ENCODE measurements around the gene SMOC1.

Gene SMOC1

GRCh38 chr14:70034257-70034656 is 155.0 kb downstream of the SMOC1 start:
- DNase-seq (ENCODE audit: low read depth, low spot score): no peak

- no peak for DNase-seq (ENCODE audit: low read depth, low spot score)
These were observed 157.4 kb downstream of the SMOC1 start for GRCh38 chr14:70036665-70037064.

- DNase-seq (ENCODE audit: low read depth, low spot score): no peak
These were observed 163.8 kb downstream of the SMOC1 start for GRCh38 chr14:70043001-70043400.

- DNase-seq (ENCODE audit: low read depth, low spot score): no peak
These were observed 166.1 kb downstream of the SMOC1 start for GRCh38 chr14:70045310-70045709.

GRCh38 chr14:70045844-70046535 is 166.8 kb downstream of the SMOC1 start:
- DNase-seq (ENCODE audit: low read depth, low spot score): no peak

- DNase-seq (ENCODE audit: low read depth, low spot score): no peak
These were observed 168.5 kb downstream of the SMOC1 start for GRCh38 chr14:70047598-70048312.

- no peak for DNase-seq (ENCODE audit: low read depth, low spot score)
These were observed 169.1 kb downstream of the SMOC1 start for GRCh38 chr14:70048313-70048654.

- no peak for DNase-seq (ENCODE audit: low read depth, low spot score)
These were observed 170.4 kb downstream of the SMOC1 start for GRCh38 chr14:70049605-70050004.

GRCh38 chr14:70050136-70050535 is 170.9 kb downstream of the SMOC1 start:
- no peak for DNase-seq (ENCODE audit: low read depth, low spot score)

- DNase-seq (ENCODE audit: low read depth, low spot score): no peak
These were observed 173.8 kb downstream of the SMOC1 start for GRCh38 chr14:70052990-70053389.

GRCh38 chr14:70057519-70058136 is 178.4 kb downstream of the SMOC1 start:
- no peak for DNase-seq (ENCODE audit: low read depth, low spot score)

GRCh38 chr14:70059545-70059944 is 180.3 kb downstream of the SMOC1 start:
- no peak for DNase-seq (ENCODE audit: low read depth, low spot score)

- no peak for DNase-seq (ENCODE audit: low read depth, low spot score)
These were observed 181.9 kb downstream of the SMOC1 start for GRCh38 chr14:70061108-70061507.

GRCh38 chr14:70064136-70064865 is 185.1 kb downstream of the SMOC1 start:
- no peak for DNase-seq (ENCODE audit: low read depth, low spot score)

GRCh38 chr14:70067810-70068209 is 188.6 kb downstream of the SMOC1 start:
- DNase-seq (ENCODE audit: low read depth, low spot score): no peak

GRCh38 chr14:70069186-70069585 is 190.0 kb downstream of the SMOC1 start:
- no peak for DNase-seq (ENCODE audit: low read depth, low spot score)

GRCh38 chr14:70073924-70074566 is 194.8 kb downstream of the SMOC1 start:
- DNase-seq (ENCODE audit: low read depth, low spot score): no peak

GRCh38 chr14:70077005-70077404 is 197.8 kb downstream of the SMOC1 start:
- DNase-seq (ENCODE audit: low read depth, low spot score): no peak

GRCh38 chr14:70077720-70078119 is 198.5 kb downstream of the SMOC1 start:
- no peak for DNase-seq (ENCODE audit: low read depth, low spot score)

- DNase-seq (ENCODE audit: low read depth, low spot score): no peak
These were observed 199.1 kb downstream of the SMOC1 start for GRCh38 chr14:70078329-70078728.

GRCh38 chr14:70080076-70080475 is 200.9 kb downstream of the SMOC1 start:
- DNase-seq (ENCODE audit: low read depth, low spot score): no peak

Data from activated naive CD8-positive, alpha-beta T cell treated with anti-CD3 and anti-CD28 coated beads, Interleukin-2, amount 50 U/mL, for 16 hours (primary cell).